Common myeloid progenitor, CD34-positive (primary cell): ENCODE results near the gene AKAP12. TPM values are rescaled to one million over a fixed set of nuclear protein-coding genes. Genes with fewer than 3 reads are reported as not detected.

Experiments
- CTCF ChIA-PET: fragments of 350-600 bp; sonication (Branson Sonifier 250); formaldehyde crosslinking; loops from one replicate; lab custom pipeline; 2021; ENCODE audit warnings: antibody characterized with exemption; lab: Charles Lee
- POLR2A ChIA-PET: fragments of 350-600 bp; sonication (Branson Sonifier 250); formaldehyde crosslinking; loops from one replicate; lab custom pipeline; 2021; ENCODE audit warnings: antibody characterized with exemption; lab: Charles Lee
- DNase-seq, 3 donors: peaks; one replicate each; pipeline versions ENCODE4 v3.0.0 to v3.0.0-alpha.2; 2013
- H3K27ac ChIP-seq, 2 experiments: 1 replicate in 1 of 2; 2 replicates in 1 of 2; pipeline ENCODE4 v1.7.0; 2013; ENCODE audit warnings: inconsistent platforms in 2 of 2, low read length in 2 of 2, mild to moderate bottlenecking in 2 of 2, low read depth in 1 of 2, moderate library complexity in 1 of 2; ENCODE audit not compliant: severe bottlenecking in 2 of 2, insufficient read depth in 1 of 2, poor library complexity in 1 of 2
- H3K27me3 ChIP-seq, 5 experiments: replicated peaks in 2 of 5; 1 replicate in 3 of 5; 2 replicates in 2 of 5; pipeline versions ENCODE4 v1.6.1 to v1.7.0; 2013; ENCODE audit warnings: low read length in 4 of 5, mild to moderate bottlenecking in 2 of 5, moderate library complexity in 2 of 5, inconsistent platforms in 1 of 5; ENCODE audit not compliant: insufficient read depth in 5 of 5, control insufficient read depth in 4 of 5
- H3K36me3 ChIP-seq, 4 experiments: 1 replicate in 2 of 4; 2 replicates in 2 of 4; pipeline versions ENCODE4 v1.6.1 to v1.7.0; 2013; ENCODE audit warnings: low read length in 3 of 4, control low read depth in 1 of 4, mild to moderate bottlenecking in 1 of 4; ENCODE audit not compliant: control insufficient read depth in 4 of 4, insufficient read depth in 4 of 4
- H3K4me1 ChIP-seq, 4 experiments: 1 replicate in 3 of 4; 2 replicates in 1 of 4; pipeline versions ENCODE4 v1.6.1 to v1.7.1; 2013; ENCODE audit warnings: low read length in 3 of 4, mild to moderate bottlenecking in 3 of 4, control low read depth in 1 of 4, inconsistent platforms in 1 of 4, moderate library complexity in 1 of 4; ENCODE audit not compliant: control insufficient read depth in 4 of 4, insufficient read depth in 4 of 4; ENCODE audit errors: control extremely low read depth in 1 of 4
- H3K4me3 ChIP-seq, 7 experiments: 1 replicate in 4 of 7; 2 replicates in 3 of 7; pipeline versions ENCODE4 v1.5.1 to v1.7.0; 2013; ENCODE audit warnings: mild to moderate bottlenecking in 7 of 7, low read length in 6 of 7, moderate library complexity in 6 of 7, inconsistent platforms in 2 of 7, low read depth in 2 of 7, control low read depth in 1 of 7; ENCODE audit not compliant: insufficient read depth in 4 of 7, control insufficient read depth in 1 of 7; ENCODE audit errors: extremely low read depth in 1 of 7
- H3K9me3 ChIP-seq, 5 experiments: 1 replicate in 4 of 5; 2 replicates in 1 of 5; pipeline versions ENCODE4 v1.6.1 to v1.7.1; 2013; ENCODE audit warnings: low read length in 4 of 5, mild to moderate bottlenecking in 2 of 5, inconsistent platforms in 1 of 5, low read depth in 1 of 5, moderate library complexity in 1 of 5; ENCODE audit not compliant: control insufficient read depth in 4 of 5, insufficient read depth in 2 of 5; ENCODE audit errors: control extremely low read depth in 1 of 5
- WGBS: methylation state at CpG from one replicate; pipeline ENCODE4 v1.1.5; 2013; ENCODE audit not compliant: insufficient coverage; 5-methylcytosine and 5-hydroxymethylcytosine counted together
- polyA plus RNA-seq: library from polyadenylated mRNA; unstranded; fragments of 120-200 nt; gene quantifications from one replicate; pipeline ENCODE4 v1.2.1, GENCODE V29; 2013

Gene AKAP12, protein sequence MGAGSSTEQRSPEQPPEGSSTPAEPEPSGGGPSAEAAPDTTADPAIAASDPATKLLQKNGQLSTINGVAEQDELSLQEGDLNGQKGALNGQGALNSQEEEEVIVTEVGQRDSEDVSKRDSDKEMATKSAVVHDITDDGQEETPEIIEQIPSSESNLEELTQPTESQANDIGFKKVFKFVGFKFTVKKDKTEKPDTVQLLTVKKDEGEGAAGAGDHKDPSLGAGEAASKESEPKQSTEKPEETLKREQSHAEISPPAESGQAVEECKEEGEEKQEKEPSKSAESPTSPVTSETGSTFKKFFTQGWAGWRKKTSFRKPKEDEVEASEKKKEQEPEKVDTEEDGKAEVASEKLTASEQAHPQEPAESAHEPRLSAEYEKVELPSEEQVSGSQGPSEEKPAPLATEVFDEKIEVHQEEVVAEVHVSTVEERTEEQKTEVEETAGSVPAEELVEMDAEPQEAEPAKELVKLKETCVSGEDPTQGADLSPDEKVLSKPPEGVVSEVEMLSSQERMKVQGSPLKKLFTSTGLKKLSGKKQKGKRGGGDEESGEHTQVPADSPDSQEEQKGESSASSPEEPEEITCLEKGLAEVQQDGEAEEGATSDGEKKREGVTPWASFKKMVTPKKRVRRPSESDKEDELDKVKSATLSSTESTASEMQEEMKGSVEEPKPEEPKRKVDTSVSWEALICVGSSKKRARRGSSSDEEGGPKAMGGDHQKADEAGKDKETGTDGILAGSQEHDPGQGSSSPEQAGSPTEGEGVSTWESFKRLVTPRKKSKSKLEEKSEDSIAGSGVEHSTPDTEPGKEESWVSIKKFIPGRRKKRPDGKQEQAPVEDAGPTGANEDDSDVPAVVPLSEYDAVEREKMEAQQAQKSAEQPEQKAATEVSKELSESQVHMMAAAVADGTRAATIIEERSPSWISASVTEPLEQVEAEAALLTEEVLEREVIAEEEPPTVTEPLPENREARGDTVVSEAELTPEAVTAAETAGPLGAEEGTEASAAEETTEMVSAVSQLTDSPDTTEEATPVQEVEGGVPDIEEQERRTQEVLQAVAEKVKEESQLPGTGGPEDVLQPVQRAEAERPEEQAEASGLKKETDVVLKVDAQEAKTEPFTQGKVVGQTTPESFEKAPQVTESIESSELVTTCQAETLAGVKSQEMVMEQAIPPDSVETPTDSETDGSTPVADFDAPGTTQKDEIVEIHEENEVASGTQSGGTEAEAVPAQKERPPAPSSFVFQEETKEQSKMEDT (N-terminal part only)
- 0.20 TPM for polyA plus RNA-seq

DNA sequence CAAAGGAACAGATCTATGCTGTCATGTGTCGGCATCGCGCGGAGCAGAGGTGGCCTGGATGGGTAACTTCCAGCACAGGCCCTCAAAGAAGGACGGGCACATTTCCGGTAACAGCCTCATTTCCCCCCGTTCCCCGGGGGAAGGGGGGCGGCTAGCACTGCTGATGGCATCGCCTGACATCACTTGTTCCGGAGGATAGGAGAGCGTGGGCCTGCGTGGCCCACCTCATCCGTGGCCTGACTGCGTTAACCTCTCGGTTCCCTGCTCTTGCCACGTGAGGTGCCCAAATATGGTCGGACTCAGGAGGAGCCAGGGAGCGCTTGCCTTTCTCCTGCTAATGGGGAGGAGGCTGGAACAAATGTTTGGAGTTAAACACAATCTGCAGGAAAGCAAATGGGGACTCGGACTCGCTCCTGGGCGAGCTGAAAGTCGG, at the start of gene AKAP12:
AKAP12 (plus strand) TSS at position 365 of the 433 bp plus-strand sequence. CDS start 596 bp downstream, outside the sequence.
- H3K9me3 ChIP-seq: no peaks in the 10 kb centered on the region
- peak within 1 kb of the TSS; percentile 24 to 75 (median 55) for H3K4me3 ChIP-seq
- no peak within 1 kb of the TSS for H3K27ac ChIP-seq
- ChIA-PET POLR2A (no interaction called here), CTCF (interaction anchor here (1.7 kb wide), 1 partner anchor 9 kb away, joined by 4 read pairs; no protein-coding TSS in a partner anchor)
- peaks cover 0 to 21% (median 18%) of the 10 kb centered on the region in 4 experiments for H3K4me1 ChIP-seq
- H3K27me3 ChIP-seq: peaks cover 14 to 68% (median 38%) of the 10 kb centered on the region in 5 experiments
- no peak for DNase-seq
- WGBS: 20% methylated on average over 23 of the region's 23 CpGs
- no peaks in the 10 kb centered on the region for H3K36me3 ChIP-seq

DNA sequence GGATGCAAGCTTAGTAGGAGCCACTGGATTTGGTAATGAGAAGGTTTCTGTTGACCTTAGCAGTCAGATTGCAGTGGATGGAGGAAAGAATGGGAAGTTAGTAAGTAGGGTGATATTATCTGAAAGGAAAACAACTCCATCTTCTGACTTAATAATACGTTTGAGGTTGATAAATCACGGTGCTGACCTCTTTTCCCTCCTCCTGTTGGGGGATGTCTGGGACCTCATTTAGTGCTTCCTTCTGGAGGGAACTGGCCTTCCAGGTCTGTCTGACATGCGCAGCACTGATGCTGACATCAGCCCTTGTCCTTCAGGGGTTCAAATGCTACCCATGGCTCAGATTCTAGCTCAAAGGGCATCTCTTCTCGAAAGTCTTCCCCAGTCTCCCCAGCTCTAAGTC, 48.2 kb upstream of the AKAP12 start:
- Histone ChIP-seq H3K9me3 (peaks cover 0 to 3% (median 0%) of the 10 kb centered on the region in 5 experiments), H3K27me3 (peaks cover 0 to 4% (median 0%) of the 10 kb centered on the region in 5 experiments), H3K36me3 (no peaks in the 10 kb centered on the region), H3K27ac (no peak overlapping the region), H3K4me3 (no peak overlapping the region), H3K4me1 (no peaks in the 10 kb centered on the region)
- ChIA-PET POLR2A (no interaction called here), CTCF (no interaction called here)
- DNase-seq: no peak
- 55% methylated on average over 4 of the region's 4 CpGs for WGBS

- DNase-seq: no peak
- H3K36me3 ChIP-seq: no peaks in the 10 kb centered on the region
- H3K27me3 ChIP-seq: peaks cover 0 to 1% (median 0%) of the 10 kb centered on the region in 5 experiments
- H3K9me3 ChIP-seq: peaks cover 0 to 3% (median 0%) of the 10 kb centered on the region in 5 experiments
- no peak overlapping the region for H3K4me3 ChIP-seq
- no peaks in the 10 kb centered on the region for H3K4me1 ChIP-seq
- CTCF ChIA-PET: no interaction called here
- no peak overlapping the region for H3K27ac ChIP-seq
- WGBS: 100% methylated on average over 1 of the region's 1 CpG
- POLR2A ChIA-PET: no interaction called here
Observed at GRCh38 chr6:151196555-151196954, 43.2 kb upstream of the AKAP12 start.

GRCh38 chr6:151197556-151197955, 42.2 kb upstream of the AKAP12 start:
- Histone ChIP-seq H3K36me3 (no peaks in the 10 kb centered on the region), H3K27ac (no peak overlapping the region), H3K4me1 (no peaks in the 10 kb centered on the region), H3K27me3 (no peaks in the 10 kb centered on the region), H3K9me3 (peaks cover 0 to 3% (median 0%) of the 10 kb centered on the region in 5 experiments), H3K4me3 (no peak overlapping the region)
- WGBS: 100% methylated on average over 1 of the region's 1 CpG
- DNase-seq: no peak
- ChIA-PET CTCF (no interaction called here), POLR2A (no interaction called here)

GRCh38 chr6:151199991-151200390, 39.8 kb upstream of the AKAP12 start:
- no peak for DNase-seq
- ChIA-PET POLR2A (no interaction called here), CTCF (no interaction called here)
- H3K27ac ChIP-seq: no peak overlapping the region
- no peaks in the 10 kb centered on the region for H3K27me3 ChIP-seq
- no peak overlapping the region for H3K4me3 ChIP-seq
- WGBS: 100% methylated on average over 1 of the region's 1 CpG
- no peaks in the 10 kb centered on the region for H3K9me3 ChIP-seq
- no peaks in the 10 kb centered on the region for H3K4me1 ChIP-seq
- no peaks in the 10 kb centered on the region for H3K36me3 ChIP-seq

GRCh38 chr6:151205721-151206600, 33.8 kb upstream of the AKAP12 start:
- peaks cover 0 to 1% (median 0%) of the 10 kb centered on the region in 5 experiments for H3K9me3 ChIP-seq
- H3K4me3 ChIP-seq: no peak overlapping the region
- CTCF ChIA-PET: interaction anchor here (1.1 kb wide), 1 partner anchor 10 kb away, joined by 3 read pairs; no protein-coding TSS in a partner anchor
- no peak for DNase-seq
- peaks cover 0 to 5% (median 0%) of the 10 kb centered on the region in 5 experiments for H3K27me3 ChIP-seq
- no peaks in the 10 kb centered on the region for H3K36me3 ChIP-seq
- 87% methylated on average over 2 of the region's 4 CpGs for WGBS
- no peak overlapping the region for H3K27ac ChIP-seq
- no peaks in the 10 kb centered on the region for H3K4me1 ChIP-seq
- POLR2A ChIA-PET: no interaction called here
